AG04450 (cell line): Measurements from ENCODE around the gene TRMT10C. TPM values are rescaled to one million over a fixed set of nuclear protein-coding genes. Genes with fewer than 3 reads are reported as not detected.
A peak's percentile ranks its signal among the peaks of the same experiment; 100 is the strongest.

ENCODE experiments used
- CTCF ChIA-PET: fragments of 300-600, 350-600 bp; formaldehyde crosslinking; extraction: SDS; loops from one replicate; lab custom pipeline; 2022; ENCODE audit warnings: antibody characterized with exemption, inconsistent platforms; lab: Charles Lee
- POLR2A ChIA-PET: fragments of 350-600 bp; formaldehyde crosslinking; extraction: SDS; loops from one replicate; lab custom pipeline; 2021; ENCODE audit warnings: antibody characterized with exemption, inconsistent platforms; lab: Yijun Ruan, JAX
- DNase-seq: peaks from one replicate; pipeline ENCODE4 v3.0.0-alpha.2; 2011; ENCODE audit warnings: low read depth, low spot score
- H3K27ac ChIP-seq: one replicate; pipeline ENCODE4 v1.5.1; 2012; ENCODE audit warnings: low read depth, low read length, control low read depth
- H3K27me3 ChIP-seq: one replicate; pipeline ENCODE4 v1.6.0; 2012; ENCODE audit warnings: low read length; ENCODE audit not compliant: control insufficient read depth, insufficient read depth
- H3K4me3 ChIP-seq: 2 replicates; pipeline ENCODE4 v1.5.1; 2011; ENCODE audit warnings: mild to moderate bottlenecking, low read depth, low read length, control low read depth
- H3K9me3 ChIP-seq: 2 replicates; pipeline ENCODE4 v1.5.1; 2012; ENCODE audit warnings: low read length; ENCODE audit not compliant: control insufficient read depth, insufficient read depth
- CTCF ChIP-seq: IDR thresholded peaks from 2 replicates; pipeline ENCODE4 v1.5.1; 2011; ENCODE audit warnings: low read depth, low read length, control low read depth, inconsistent platforms
- polyA plus RNA-seq: library from polyadenylated mRNA; depleted of rRNA; stranded (reverse); fragments of >200 nt; gene quantifications from 2 replicates; pipeline ENCODE4 v1.2.3, GENCODE V29; 2011

Gene TRMT10C
- polyA plus RNA-seq, 1 experiment = 26.1 TPM

- CTCF ChIA-PET = interaction anchor here (1.7 kb wide), 1 partner anchor 140 kb away, joined by 3 read pairs; no protein-coding TSS in a partner anchor
- Histone ChIP-seq H3K27ac (no peak overlapping the region), H3K27me3 (no peaks in the 10 kb centered on the region), H3K4me3 (no peak overlapping the region), H3K9me3 (no peaks in the 10 kb centered on the region)
- TF ChIP-seq CTCF = no peak
- POLR2A ChIA-PET = no interaction called here
- peak; percentile 36 for DNase-seq
Observed at GRCh38 chr3:101567528-101568317, 6.1 kb downstream of the TRMT10C start.

GRCh38 chr3:101571028-101571895 lies 9.6 kb downstream of the TRMT10C start:
- peaks cover 3% of the 10 kb centered on the region; the same call in 1 of the 2 replicates for H3K9me3 ChIP-seq
- no peak overlapping the region for H3K27ac ChIP-seq
- no peaks in the 10 kb centered on the region for H3K27me3 ChIP-seq
- DNase-seq = no peak
- no peak overlapping the region for H3K4me3 ChIP-seq
- POLR2A ChIA-PET = no interaction called here
- CTCF ChIA-PET = interaction anchor here (0.6 to 1.3 kb wide), 2 partner anchors 16 to 67 kb away, joined by 3 read pairs; no protein-coding TSS in a partner anchor
- TF ChIP-seq CTCF = no peak

GRCh38 chr3:101573449-101574387 lies 12.1 kb downstream of the TRMT10C start, which contains the start of gene PCNP:
Gene PCNP (plus strand): TSS chr3:101574180. CDS start chr3:101574216, 36 bp downstream.
- POLR2A ChIA-PET = interaction anchor here (0.5 to 2.3 kb wide), 9 partner anchors 9 to 113 kb away, joined by 3 to 19 read pairs (median 5); partner anchors contain the start of genes RPL24, SENP7, TRMT10C and ZBTB11
- H3K9me3 ChIP-seq = peaks cover 6% of the 10 kb centered on the region
- DNase-seq = peak; percentile 96
- CTCF ChIA-PET = interaction anchor here (0.6 to 2.4 kb wide), 18 partner anchors 9 to 1682 kb away, joined by 3 to 14 read pairs (median 4); partner anchors contain the start of genes CEP97 and ZBTB11
- H3K27me3 ChIP-seq = no peaks in the 10 kb centered on the region
- H3K4me3 ChIP-seq = peak within 1 kb of the TSS; percentile 91
- H3K27ac ChIP-seq = peak within 1 kb of the TSS; percentile 93
- peak; percentile 87 for TF ChIP-seq CTCF

GRCh38 chr3:101574388-101575112 lies 12.9 kb downstream of the TRMT10C start:
- Histone ChIP-seq H3K27me3 (no peaks in the 10 kb centered on the region), H3K27ac (peak overlapping the region; percentile 91), H3K4me3 (peak overlapping the region; percentile 91), H3K9me3 (peaks cover 6% of the 10 kb centered on the region)
- TF ChIP-seq CTCF = no peak
- DNase-seq = no peak
- CTCF ChIA-PET = interaction anchor here (0.6 to 2.4 kb wide), 12 partner anchors 10 to 1683 kb away, joined by 3 to 14 read pairs (median 4); partner anchors contain the start of gene ZBTB11
- POLR2A ChIA-PET = interaction anchor here (0.6 to 2.3 kb wide), 8 partner anchors 10 to 540 kb away, joined by 3 to 19 read pairs (median 5); partner anchors contain the start of genes RPL24, SENP7 and ZBTB11
